Upper lobe of right lung (tissue), 1 donor: Measurements from ENCODE around the gene RPH3AL. TPM values are rescaled to one million over a fixed set of nuclear protein-coding genes. Genes with fewer than 3 reads are reported as not detected.
"Not testable (repeated sequence)": the region's sequence is repeated elsewhere in the genome, so short reads cannot be mapped to it uniquely, and the experiment has no call there.

Experiments used
- ATAC-seq: fragments of 200-7000 bp; cut with Tn5 transposase; one replicate; pipeline ENCODE4 v1.9.1; 2020; ENCODE audit warnings: mild to moderate bottlenecking, moderate library complexity
- DNase-seq: peaks from one replicate; pipeline ENCODE4 v3.0.0-alpha.2; 2020
- H3K27ac ChIP-seq: fragments of 200-600 bp; one replicate; pipeline ENCODE4 v1.8.0; 2022
- H3K27me3 ChIP-seq: fragments of 200-600 bp; one replicate; pipeline ENCODE4 v1.8.0; 2022; ENCODE audit warnings: mild to moderate bottlenecking
- H3K36me3 ChIP-seq: fragments of 200-600 bp; one replicate; pipeline ENCODE4 v1.8.0; 2022
- H3K4me1 ChIP-seq: fragments of 200-600 bp; one replicate; pipeline ENCODE4 v1.8.0; 2022
- H3K4me3 ChIP-seq: fragments of 200-600 bp; one replicate; pipeline ENCODE4 v1.8.0; 2022; ENCODE audit warnings: mild to moderate bottlenecking
- H3K9me3 ChIP-seq: fragments of 200-600 bp; one replicate; pipeline ENCODE4 v1.8.0; 2022
- intact Hi-C: fragments of 100-400 bp; cut with DNase I; formaldehyde crosslinking; loops from one replicate; pipeline ENCODE4 v1.11.0; 2022
- total RNA-seq: library from RNA; stranded (reverse); fragmentation: NEBNext Ultra II Directional; extraction: Animal tissue kit (Norgen Biotek cat#: 25700); gene quantifications from one replicate; pipeline ENCODE4 v1.2.1, GENCODE V29; 2021
- TF ChIP-seq, protein P1 (sequence below): fragments of 200-600 bp; IDR thresholded peaks from one replicate; pipeline ENCODE4 v1.8.0; 2022; ENCODE audit warnings: antibody characterized with exemption
- donor health status: DM: no; HTN: yes; CAD: no; lungs with severe emphysema.

RPH3AL gene
- total RNA-seq, 1 donor from 2014 or later: 33.3 TPM

DNA sequence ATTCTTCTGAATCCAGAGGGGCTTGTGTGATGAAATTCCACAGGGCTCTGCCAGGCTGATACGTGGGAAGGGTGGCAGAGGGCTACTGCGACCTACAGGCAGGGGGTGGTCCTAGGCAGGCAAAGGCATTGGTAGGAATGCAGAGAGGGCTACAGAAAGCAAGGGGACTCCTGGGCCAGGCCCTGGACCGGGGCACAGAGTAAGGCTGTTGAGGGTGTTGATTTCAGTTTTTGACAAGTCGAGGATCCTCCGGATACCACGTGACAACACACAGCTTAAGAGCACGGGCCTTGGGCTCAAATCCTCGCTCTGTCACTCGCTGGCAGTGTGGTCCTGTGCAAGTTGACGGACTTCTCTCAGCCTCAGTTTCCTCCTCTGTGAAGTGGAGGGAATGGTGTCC lies 152.0 kb downstream of the RPH3AL start:
- no peak overlapping the region for H3K27ac ChIP-seq
- intact Hi-C loops: no loop called here
- H3K36me3 ChIP-seq: no peaks in the 10 kb centered on the region
- H3K4me1 ChIP-seq: peaks cover 13% of the 10 kb centered on the region
- DNase-seq: no peak
- H3K27me3 ChIP-seq: no peaks in the 10 kb centered on the region
- ATAC-seq: peak; percentile 3
- no peak overlapping the region for H3K4me3 ChIP-seq
- TF ChIP-seq, protein P1, sequence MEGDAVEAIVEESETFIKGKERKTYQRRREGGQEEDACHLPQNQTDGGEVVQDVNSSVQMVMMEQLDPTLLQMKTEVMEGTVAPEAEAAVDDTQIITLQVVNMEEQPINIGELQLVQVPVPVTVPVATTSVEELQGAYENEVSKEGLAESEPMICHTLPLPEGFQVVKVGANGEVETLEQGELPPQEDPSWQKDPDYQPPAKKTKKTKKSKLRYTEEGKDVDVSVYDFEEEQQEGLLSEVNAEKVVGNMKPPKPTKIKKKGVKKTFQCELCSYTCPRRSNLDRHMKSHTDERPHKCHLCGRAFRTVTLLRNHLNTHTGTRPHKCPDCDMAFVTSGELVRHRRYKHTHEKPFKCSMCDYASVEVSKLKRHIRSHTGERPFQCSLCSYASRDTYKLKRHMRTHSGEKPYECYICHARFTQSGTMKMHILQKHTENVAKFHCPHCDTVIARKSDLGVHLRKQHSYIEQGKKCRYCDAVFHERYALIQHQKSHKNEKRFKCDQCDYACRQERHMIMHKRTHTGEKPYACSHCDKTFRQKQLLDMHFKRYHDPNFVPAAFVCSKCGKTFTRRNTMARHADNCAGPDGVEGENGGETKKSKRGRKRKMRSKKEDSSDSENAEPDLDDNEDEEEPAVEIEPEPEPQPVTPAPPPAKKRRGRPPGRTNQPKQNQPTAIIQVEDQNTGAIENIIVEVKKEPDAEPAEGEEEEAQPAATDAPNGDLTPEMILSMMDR: no peak
- H3K9me3 ChIP-seq: no peaks in the 10 kb centered on the region

DNA sequence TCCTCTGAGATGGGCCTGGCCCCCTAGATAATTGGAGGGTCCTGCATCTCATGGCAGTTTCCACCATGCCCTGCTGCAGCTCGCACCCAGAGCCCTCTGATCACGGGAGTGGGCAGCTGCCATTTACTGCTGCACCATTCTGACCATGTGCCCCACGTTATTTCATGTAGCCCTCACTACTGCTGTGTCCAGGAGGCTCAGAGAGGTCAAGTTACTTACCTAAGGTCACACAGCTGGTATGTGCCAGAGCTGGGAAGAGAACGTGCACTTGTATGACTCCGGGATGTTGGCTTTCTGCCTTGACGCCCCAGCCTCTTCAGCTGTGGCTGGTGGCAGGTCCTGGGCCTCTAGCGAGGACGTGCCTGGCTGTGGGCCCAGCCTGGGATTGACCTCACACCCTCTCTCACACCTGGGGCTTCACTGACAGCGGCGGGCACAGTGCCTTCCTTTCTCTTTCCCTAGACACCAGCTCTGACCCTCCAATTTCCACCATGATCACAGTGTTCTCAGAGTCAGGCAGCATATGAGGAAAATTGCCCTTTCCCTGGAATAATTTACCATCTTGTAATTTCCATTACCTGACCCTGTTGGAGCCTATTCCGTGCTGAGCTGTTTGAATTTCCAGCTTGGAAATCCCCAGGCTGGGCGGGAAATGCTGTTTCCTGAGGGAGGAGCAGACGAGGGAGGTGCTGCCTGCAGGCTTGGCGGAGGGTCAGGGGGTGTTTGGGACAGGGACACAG lies 152.6 kb downstream of the RPH3AL start:
- TF ChIP-seq, protein P1: no peak
- Histone ChIP-seq H3K4me1 (peaks cover 13% of the 10 kb centered on the region), H3K9me3 (no peaks in the 10 kb centered on the region), H3K4me3 (no peak overlapping the region), H3K27me3 (no peaks in the 10 kb centered on the region), H3K36me3 (no peaks in the 10 kb centered on the region), H3K27ac (no peak overlapping the region)
- intact Hi-C loops: no loop called here
- DNase-seq: no peak
- peak; percentile 53 for ATAC-seq

DNA sequence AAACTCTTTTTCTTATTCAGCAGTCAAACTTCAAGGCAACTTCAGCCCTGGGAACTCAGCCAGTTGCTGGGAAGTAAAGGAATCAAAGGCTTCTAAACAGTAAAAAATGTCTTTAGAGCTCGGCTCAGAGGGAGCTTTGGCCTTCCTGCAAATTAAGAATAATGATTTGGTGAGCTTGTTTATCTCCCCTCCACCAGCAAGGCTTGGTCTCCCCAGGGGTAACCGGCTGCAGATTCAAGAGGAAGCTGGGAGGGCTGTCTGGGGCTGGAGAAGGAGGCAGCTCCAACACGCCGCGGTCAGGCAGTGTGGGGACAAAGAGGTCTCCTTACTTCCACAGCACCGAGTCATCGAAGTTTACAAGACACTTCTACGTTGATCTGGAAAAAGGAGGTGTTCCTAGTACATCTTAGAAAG lies 153.4 kb downstream of the RPH3AL start:
- intact Hi-C loops: no loop called here
- no peaks in the 10 kb centered on the region for H3K9me3 ChIP-seq
- no peaks in the 10 kb centered on the region for H3K27me3 ChIP-seq
- H3K4me3 ChIP-seq: no peak overlapping the region
- H3K27ac ChIP-seq: no peak overlapping the region
- ATAC-seq: no peak
- no peak for DNase-seq
- peaks cover 13% of the 10 kb centered on the region for H3K4me1 ChIP-seq
- H3K36me3 ChIP-seq: no peaks in the 10 kb centered on the region
- TF ChIP-seq, protein P1: no peak

DNA sequence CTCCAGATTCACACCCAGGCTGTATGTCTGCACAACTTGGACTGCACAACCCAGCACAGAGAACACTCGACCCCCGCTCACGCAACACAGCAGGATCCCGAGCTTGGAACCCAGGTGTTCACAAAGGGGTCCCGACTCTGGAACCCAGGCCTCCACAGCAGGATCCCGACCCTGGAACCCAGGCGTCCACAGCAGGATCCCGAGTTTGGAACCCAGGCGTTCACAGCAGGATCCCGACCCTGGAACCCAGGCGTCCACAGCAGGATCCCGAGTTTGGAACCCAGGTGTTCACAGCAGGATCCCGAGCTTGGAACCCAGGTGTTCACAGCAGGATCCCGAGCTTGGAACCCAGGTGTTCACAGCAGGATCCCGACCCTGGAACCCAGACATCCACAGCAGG lies 154.4 kb downstream of the RPH3AL start:
- H3K9me3 ChIP-seq, H3K36me3 ChIP-seq, H3K27me3 ChIP-seq, DNase-seq, intact Hi-C loops, H3K4me3 ChIP-seq, ATAC-seq, H3K27ac ChIP-seq: not testable (repeated sequence)
- H3K4me1 ChIP-seq: peaks cover 13% of the 10 kb centered on the region

DNA sequence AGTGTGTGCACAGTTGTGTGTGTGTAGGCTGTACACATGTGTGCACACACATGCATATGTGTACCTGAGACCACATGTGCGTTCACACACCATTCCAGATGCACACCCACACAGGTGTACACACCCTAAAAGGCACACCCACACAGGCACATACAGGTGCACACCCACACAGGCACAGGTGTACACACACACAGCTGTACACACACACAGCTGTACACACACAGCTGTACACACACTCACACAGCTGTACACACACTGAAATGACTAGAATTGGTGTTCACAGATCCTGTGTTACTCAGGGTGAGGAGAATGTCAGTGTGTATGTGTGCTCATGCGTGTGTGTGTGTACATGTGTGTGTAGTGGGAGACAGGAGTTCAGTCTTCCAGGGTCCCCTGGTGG lies 155.3 kb downstream of the RPH3AL start:
- H3K27ac ChIP-seq: no peak overlapping the region
- no peak overlapping the region for H3K4me3 ChIP-seq
- DNase-seq (no peak), ATAC-seq (no peak)
- TF ChIP-seq, protein P1: no peak
- intact Hi-C loops: no loop called here
- no peaks in the 10 kb centered on the region for H3K27me3 ChIP-seq
- no peaks in the 10 kb centered on the region for H3K9me3 ChIP-seq
- no peaks in the 10 kb centered on the region for H3K36me3 ChIP-seq
- peaks cover 13% of the 10 kb centered on the region for H3K4me1 ChIP-seq

DNA sequence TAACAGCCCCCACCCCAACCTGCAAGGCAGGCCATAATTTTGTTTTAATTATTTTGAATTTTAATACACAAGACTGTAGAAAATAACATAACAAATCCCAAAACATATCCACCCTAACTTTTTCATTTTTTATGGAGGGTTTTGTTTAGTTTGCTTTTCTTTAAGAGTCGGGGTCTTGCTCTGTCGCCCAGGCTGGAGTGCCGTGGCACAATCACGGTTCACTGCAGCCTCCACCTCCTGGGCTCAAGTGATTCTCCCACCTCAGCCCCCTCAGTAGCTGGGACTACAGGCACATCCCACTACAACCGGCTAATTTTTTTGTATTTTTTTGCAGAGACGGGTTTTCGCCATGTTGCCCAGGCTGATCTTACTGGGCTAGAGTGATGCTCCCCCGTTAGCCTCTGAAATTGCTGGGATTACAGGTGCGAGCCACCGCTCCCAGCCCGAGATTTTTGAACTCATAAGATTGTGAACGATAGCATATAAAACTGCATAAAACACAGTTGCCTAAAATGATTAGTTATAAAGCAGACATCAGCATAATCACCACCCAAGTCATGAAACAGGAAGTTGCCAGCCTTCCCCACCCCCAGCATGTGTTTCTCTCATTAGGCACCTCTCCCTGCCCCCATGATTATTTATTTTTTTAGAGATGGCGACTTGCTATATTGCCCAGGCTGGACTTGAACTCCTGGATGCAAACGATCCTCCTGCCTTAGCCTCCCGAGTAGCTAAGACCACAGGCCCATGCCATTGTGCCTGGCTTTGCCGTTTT lies 157.6 kb downstream of the RPH3AL start:
- ATAC-seq (no peak), DNase-seq (no peak)
- TF ChIP-seq, protein P1: no peak
- intact Hi-C loops: no loop called here
- Histone ChIP-seq H3K4me1 (peaks cover 7% of the 10 kb centered on the region), H3K27me3 (no peaks in the 10 kb centered on the region), H3K4me3 (no peak overlapping the region), H3K27ac (no peak overlapping the region), H3K36me3 (no peaks in the 10 kb centered on the region), H3K9me3 (no peaks in the 10 kb centered on the region)
